CD1c-positive myeloid dendritic cell (primary cell): ENCODE measurements around the gene ACTN3.
"Not testable (repeated sequence)": the region's sequence is repeated elsewhere in the genome, so short reads cannot be mapped to it uniquely, and the experiment has no call there.

Experiments used
- DNase-seq: peaks from one replicate; pipeline ENCODE4 v3.0.0-alpha.2; 2016; ENCODE audit errors: extremely low spot score

ACTN3 gene

GRCh38 chr11:66598993-66599392, 52.3 kb downstream of the ACTN3 start:
- DNase-seq, result no peak

- no peak for DNase-seq
Observed at GRCh38 chr11:66600219-66600618, 53.5 kb downstream of the ACTN3 start.

- DNase-seq, result peak; percentile 67
Observed at GRCh38 chr11:66600631-66601233, 54.0 kb downstream of the ACTN3 start.

GRCh38 chr11:66603072-66603471, 56.4 kb downstream of the ACTN3 start:
- no peak for DNase-seq

- DNase-seq, result no peak
Observed at GRCh38 chr11:66604155-66604554, 57.5 kb downstream of the ACTN3 start.

GRCh38 chr11:66606608-66607007, 59.9 kb downstream of the ACTN3 start:
- not testable (repeated sequence) for DNase-seq

- peak; percentile 31 for DNase-seq
Observed at GRCh38 chr11:66607126-66607834, 60.6 kb downstream of the ACTN3 start.

GRCh38 chr11:66609721-66610617, 63.3 kb downstream of the ACTN3 start:
- no peak for DNase-seq

GRCh38 chr11:66612458-66612857, 65.8 kb downstream of the ACTN3 start:
- DNase-seq, result no peak
